GM23338 (cell line): ENCODE data around the gene TM2D1. TPM values are rescaled to one million over a fixed set of nuclear protein-coding genes. Genes with fewer than 3 reads are reported as not detected.

ENCODE experiments used
- ATAC-seq: fragments of 200-7000 bp; cut with Tn5 transposase; 3 replicates; pipeline ENCODE4 v1.9.1; 2020
- DNase-seq: peaks from one replicate; pipeline ENCODE4 v3.0.0-alpha.2; 2015; ENCODE audit warnings: low spot score
- H2AFZ ChIP-seq: fragments of 200-600 bp; sonication (generic); 2 replicates; pipeline ENCODE4 v1.8.0; 2016; ENCODE audit warnings: antibody characterized with exemption, mild to moderate bottlenecking, moderate library complexity
- H3F3A ChIP-seq: fragments of 200-600 bp; sonication (generic); replicated peaks from 2 replicates; pipeline ENCODE4 v1.8.0; 2017; ENCODE audit warnings: antibody characterized with exemption, mixed run types, low read depth
- H3K27ac ChIP-seq: fragments of 200-600 bp; sonication (generic); 2 replicates; pipeline ENCODE4 v1.6.1; 2016; ENCODE audit warnings: low read depth
- H3K27me3 ChIP-seq: fragments of 200-600 bp; sonication (generic); 2 replicates; pipeline ENCODE4 v1.8.0; 2016; ENCODE audit warnings: mild to moderate bottlenecking, mixed run types, moderate library complexity; ENCODE audit not compliant: insufficient read depth
- H3K36me3 ChIP-seq: fragments of 200-600 bp; sonication (generic); 2 replicates; pipeline ENCODE4 v1.8.0; 2016; ENCODE audit warnings: mild to moderate bottlenecking; ENCODE audit not compliant: insufficient read depth
- H3K4me1 ChIP-seq: fragments of 200-600 bp; sonication (generic); 2 replicates; pipeline ENCODE4 v1.8.0; 2016; ENCODE audit warnings: mild to moderate bottlenecking, moderate library complexity; ENCODE audit not compliant: insufficient read depth
- H3K4me2 ChIP-seq: fragments of 200-600 bp; sonication (generic); 2 replicates; pipeline ENCODE4 v1.7.1; 2017; ENCODE audit warnings: mixed run types
- H3K4me3 ChIP-seq: fragments of 200-600 bp; sonication (generic); 2 replicates; pipeline ENCODE4 v1.6.1; 2016; ENCODE audit warnings: mixed run types
- H3K79me2 ChIP-seq: fragments of 200-600 bp; sonication (generic); replicated peaks from 2 replicates; pipeline ENCODE4 v1.8.0; 2017; ENCODE audit warnings: mild to moderate bottlenecking; ENCODE audit not compliant: insufficient read depth
- H3K9me2 ChIP-seq: fragments of 200-600 bp; sonication (generic); 2 replicates; pipeline ENCODE4 v1.8.0; 2017; ENCODE audit not compliant: insufficient read depth
- H4K20me1 ChIP-seq: fragments of 200-600 bp; sonication (generic); replicated peaks from 2 replicates; pipeline ENCODE4 v1.8.0; 2017; ENCODE audit warnings: mild to moderate bottlenecking; ENCODE audit not compliant: insufficient read depth
- H3K27ac Mint-ChIP-seq: 2 replicates; pipeline ENCODE4 v1.8.0; 2020; ENCODE audit warnings: inconsistent platforms, mild to moderate bottlenecking, moderate library complexity, mixed read lengths
- H3K27me3 Mint-ChIP-seq: 3 replicates; pipeline ENCODE4 v1.8.0; 2022; ENCODE audit warnings: low read depth, mild to moderate bottlenecking, moderate library complexity, mixed read lengths, inconsistent platforms; ENCODE audit not compliant: insufficient read depth, poor library complexity
- H3K36me3 Mint-ChIP-seq: 3 replicates; pipeline ENCODE4 v1.8.0; 2021; ENCODE audit warnings: low read depth, mild to moderate bottlenecking, inconsistent platforms, moderate library complexity, mixed read lengths
- H3K4me1 Mint-ChIP-seq: 3 replicates; pipeline ENCODE4 v1.8.0; 2020; ENCODE audit warnings: mild to moderate bottlenecking, inconsistent platforms, mixed read lengths
- H3K4me3 Mint-ChIP-seq: 3 replicates; pipeline ENCODE4 v1.8.0; 2021; ENCODE audit warnings: moderate library complexity, mild to moderate bottlenecking, inconsistent platforms, mixed read lengths
- H3K9me3 Mint-ChIP-seq: 3 replicates; pipeline ENCODE4 v1.8.0; 2020; ENCODE audit warnings: moderate library complexity, mild to moderate bottlenecking, inconsistent platforms, mixed read lengths
- CREB1 ChIP-seq: fragments of 250-450 bp; sonication (Bioruptor Pico); IDR thresholded peaks from 2 replicates; pipeline ENCODE4 v1.5.0; 2020; ENCODE audit warnings: low read depth, mild to moderate bottlenecking, moderate library complexity
- EZH2phosphoT487 ChIP-seq: fragments of 200-600 bp; sonication (generic); IDR thresholded peaks from one replicate; pipeline ENCODE4 v1.8.1; 2018; ENCODE audit warnings: antibody characterized with exemption; ENCODE audit not compliant: unreplicated experiment
- JUNB ChIP-seq: IDR thresholded peaks from one replicate; pipeline ENCODE4 v1.6.1; 2016; ENCODE audit warnings: antibody characterized with exemption; ENCODE audit not compliant: unreplicated experiment
- ZNF331 ChIP-seq: fragments of 250-450 bp; sonication (Bioruptor Pico); IDR thresholded peaks from 2 replicates; pipeline ENCODE4 v1.5.0; 2020; ENCODE audit warnings: low read depth, mild to moderate bottlenecking, moderate library complexity
- polyA plus RNA-seq: library from polyadenylated mRNA; unstranded; fragments of >200 nt; fragmentation: Nextera tagmentation; extraction: Ambion mirVana; gene quantifications from 2 replicates; pipeline ENCODE4 v1.2.1, GENCODE V29; 2016
- total RNA-seq: library from RNA; depleted of rRNA; stranded (reverse); fragments of >200 nt; shearing (Covaris generic); gene quantifications from 2 replicates; pipeline ENCODE4 v1.2.3, GENCODE V29; 2014
- TF ChIP-seq, protein P1 (sequence below): fragments of 250-450 bp; sonication (Bioruptor Pico); IDR thresholded peaks from 2 replicates; pipeline ENCODE4 v1.5.0; 2020; ENCODE audit warnings: mild to moderate bottlenecking, moderate library complexity
- TF ChIP-seq, protein P2 (sequence below), 2 experiments: fragments of 200-600 bp in 1 of 2; sonication (generic) in 1 of 2; conservative IDR thresholded peaks; 2 replicates each; pipeline versions ENCODE4 v1.5.1 to v1.6.1; 2016 to 2017; ENCODE audit warnings: antibody characterized with exemption in 2 of 2, low read depth in 2 of 2, mild to moderate bottlenecking in 2 of 2, moderate library complexity in 1 of 2

The TM2D1 gene
- total and polyA plus RNA-seq, 2 experiments from 2014 or later = 46.7 to 47.5 TPM

DNA sequence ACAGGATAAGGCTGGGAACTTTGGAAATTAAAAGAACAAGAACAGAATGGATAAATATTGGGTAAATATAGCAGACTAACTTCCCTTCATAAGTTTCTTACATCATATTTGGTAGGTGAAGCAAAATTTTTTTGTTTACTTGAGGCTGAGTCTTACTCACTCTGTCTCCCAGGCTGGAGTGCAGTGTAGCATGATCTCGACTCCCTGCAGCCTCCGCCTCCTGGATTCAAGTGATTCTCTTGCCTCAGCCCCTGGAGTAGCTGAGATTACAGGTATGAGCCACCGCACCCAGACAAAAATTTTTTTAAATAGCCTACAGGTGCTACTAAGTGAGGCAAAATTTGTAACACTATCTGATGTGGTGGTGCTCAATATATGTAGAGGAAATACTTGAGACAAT lies 50.7 kb downstream of the TM2D1 start:
- Mint-ChIP-seq H3K27ac (no peak overlapping the region), H3K27me3 (no peaks in the 10 kb centered on the region), H3K4me1 (no peaks in the 10 kb centered on the region), H3K9me3 (no peaks in the 10 kb centered on the region), H3K36me3 (no peaks in the 10 kb centered on the region), H3K4me3 (no peak overlapping the region)
- ATAC-seq (no peak), DNase-seq (no peak)
- TF ChIP-seq JUNB (no peak), ZNF331 (CRISPR knock-in tag) (no peak), CREB1 (CRISPR knock-in tag) (no peak), EZH2phosphoT487 (no peak)
- TF ChIP-seq, protein P1, sequence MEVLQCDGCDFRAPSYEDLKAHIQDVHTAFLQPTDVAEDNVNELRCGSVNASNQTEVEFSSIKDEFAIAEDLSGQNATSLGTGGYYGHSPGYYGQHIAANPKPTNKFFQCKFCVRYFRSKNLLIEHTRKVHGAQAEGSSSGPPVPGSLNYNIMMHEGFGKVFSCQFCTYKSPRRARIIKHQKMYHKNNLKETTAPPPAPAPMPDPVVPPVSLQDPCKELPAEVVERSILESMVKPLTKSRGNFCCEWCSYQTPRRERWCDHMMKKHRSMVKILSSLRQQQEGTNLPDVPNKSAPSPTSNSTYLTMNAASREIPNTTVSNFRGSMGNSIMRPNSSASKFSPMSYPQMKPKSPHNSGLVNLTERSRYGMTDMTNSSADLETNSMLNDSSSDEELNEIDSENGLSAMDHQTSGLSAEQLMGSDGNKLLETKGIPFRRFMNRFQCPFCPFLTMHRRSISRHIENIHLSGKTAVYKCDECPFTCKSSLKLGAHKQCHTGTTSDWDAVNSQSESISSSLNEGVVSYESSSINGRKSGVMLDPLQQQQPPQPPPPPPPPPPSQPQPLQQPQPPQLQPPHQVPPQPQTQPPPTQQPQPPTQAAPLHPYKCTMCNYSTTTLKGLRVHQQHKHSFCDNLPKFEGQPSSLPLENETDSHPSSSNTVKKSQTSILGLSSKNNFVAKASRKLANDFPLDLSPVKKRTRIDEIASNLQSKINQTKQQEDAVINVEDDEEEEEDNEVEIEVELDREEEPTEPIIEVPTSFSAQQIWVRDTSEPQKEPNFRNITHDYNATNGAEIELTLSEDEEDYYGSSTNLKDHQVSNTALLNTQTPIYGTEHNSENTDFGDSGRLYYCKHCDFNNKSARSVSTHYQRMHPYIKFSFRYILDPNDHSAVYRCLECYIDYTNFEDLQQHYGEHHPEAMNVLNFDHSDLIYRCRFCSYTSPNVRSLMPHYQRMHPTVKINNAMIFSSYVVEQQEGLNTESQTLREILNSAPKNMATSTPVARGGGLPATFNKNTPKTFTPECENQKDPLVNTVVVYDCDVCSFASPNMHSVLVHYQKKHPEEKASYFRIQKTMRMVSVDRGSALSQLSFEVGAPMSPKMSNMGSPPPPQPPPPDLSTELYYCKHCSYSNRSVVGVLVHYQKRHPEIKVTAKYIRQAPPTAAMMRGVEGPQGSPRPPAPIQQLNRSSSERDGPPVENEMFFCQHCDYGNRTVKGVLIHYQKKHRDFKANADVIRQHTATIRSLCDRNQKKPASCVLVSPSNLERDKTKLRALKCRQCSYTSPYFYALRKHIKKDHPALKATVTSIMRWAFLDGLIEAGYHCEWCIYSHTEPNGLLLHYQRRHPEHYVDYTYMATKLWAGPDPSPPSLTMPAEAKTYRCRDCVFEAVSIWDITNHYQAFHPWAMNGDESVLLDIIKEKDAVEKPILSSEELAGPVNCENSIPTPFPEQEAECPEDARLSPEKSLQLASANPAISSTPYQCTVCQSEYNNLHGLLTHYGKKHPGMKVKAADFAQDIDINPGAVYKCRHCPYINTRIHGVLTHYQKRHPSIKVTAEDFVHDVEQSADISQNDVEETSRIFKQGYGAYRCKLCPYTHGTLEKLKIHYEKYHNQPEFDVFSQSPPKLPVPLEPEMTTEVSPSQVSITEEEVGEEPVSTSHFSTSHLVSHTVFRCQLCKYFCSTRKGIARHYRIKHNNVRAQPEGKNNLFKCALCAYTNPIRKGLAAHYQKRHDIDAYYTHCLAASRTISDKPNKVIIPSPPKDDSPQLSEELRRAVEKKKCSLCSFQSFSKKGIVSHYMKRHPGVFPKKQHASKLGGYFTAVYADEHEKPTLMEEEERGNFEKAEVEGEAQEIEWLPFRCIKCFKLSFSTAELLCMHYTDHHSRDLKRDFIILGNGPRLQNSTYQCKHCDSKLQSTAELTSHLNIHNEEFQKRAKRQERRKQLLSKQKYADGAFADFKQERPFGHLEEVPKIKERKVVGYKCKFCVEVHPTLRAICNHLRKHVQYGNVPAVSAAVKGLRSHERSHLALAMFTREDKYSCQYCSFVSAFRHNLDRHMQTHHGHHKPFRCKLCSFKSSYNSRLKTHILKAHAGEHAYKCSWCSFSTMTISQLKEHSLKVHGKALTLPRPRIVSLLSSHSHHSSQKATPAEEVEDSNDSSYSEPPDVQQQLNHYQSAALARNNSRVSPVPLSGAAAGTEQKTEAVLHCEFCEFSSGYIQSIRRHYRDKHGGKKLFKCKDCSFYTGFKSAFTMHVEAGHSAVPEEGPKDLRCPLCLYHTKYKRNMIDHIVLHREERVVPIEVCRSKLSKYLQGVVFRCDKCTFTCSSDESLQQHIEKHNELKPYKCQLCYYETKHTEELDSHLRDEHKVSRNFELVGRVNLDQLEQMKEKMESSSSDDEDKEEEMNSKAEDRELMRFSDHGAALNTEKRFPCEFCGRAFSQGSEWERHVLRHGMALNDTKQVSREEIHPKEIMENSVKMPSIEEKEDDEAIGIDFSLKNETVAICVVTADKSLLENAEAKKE (CRISPR knock-in tag) = no peak
- TF ChIP-seq, protein P2, sequence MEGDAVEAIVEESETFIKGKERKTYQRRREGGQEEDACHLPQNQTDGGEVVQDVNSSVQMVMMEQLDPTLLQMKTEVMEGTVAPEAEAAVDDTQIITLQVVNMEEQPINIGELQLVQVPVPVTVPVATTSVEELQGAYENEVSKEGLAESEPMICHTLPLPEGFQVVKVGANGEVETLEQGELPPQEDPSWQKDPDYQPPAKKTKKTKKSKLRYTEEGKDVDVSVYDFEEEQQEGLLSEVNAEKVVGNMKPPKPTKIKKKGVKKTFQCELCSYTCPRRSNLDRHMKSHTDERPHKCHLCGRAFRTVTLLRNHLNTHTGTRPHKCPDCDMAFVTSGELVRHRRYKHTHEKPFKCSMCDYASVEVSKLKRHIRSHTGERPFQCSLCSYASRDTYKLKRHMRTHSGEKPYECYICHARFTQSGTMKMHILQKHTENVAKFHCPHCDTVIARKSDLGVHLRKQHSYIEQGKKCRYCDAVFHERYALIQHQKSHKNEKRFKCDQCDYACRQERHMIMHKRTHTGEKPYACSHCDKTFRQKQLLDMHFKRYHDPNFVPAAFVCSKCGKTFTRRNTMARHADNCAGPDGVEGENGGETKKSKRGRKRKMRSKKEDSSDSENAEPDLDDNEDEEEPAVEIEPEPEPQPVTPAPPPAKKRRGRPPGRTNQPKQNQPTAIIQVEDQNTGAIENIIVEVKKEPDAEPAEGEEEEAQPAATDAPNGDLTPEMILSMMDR (conservative IDR thresholded peaks at IDR 0.05; ENCODE audit: low read depth in 2 of 2) = no peak
- H4K20me1 ChIP-seq = no peaks in the 10 kb centered on the region
- no peaks in the 10 kb centered on the region for H3K79me2 ChIP-seq
- no peaks in the 10 kb centered on the region for H3K27me3 ChIP-seq
- H3K4me1 ChIP-seq = no peaks in the 10 kb centered on the region
- no peaks in the 10 kb centered on the region for H3K9me2 ChIP-seq
- H2AFZ ChIP-seq = no peak overlapping the region
- H3K36me3 ChIP-seq = no peaks in the 10 kb centered on the region
- H3K4me2 ChIP-seq = no peak overlapping the region
- H3K27ac ChIP-seq = no peak overlapping the region
- H3F3A ChIP-seq = no peaks in the 10 kb centered on the region
- no peak overlapping the region for H3K4me3 ChIP-seq
